Epithelial cell of proximal tubule (primary cell): ENCODE results near the gene CALU. TPM values are rescaled to one million over a fixed set of nuclear protein-coding genes. Genes with fewer than 3 reads are reported as not detected.

Source experiments
- DNase-seq: peaks from one replicate; pipeline ENCODE4 v3.0.0-alpha.2; 2011; ENCODE audit warnings: low read depth
- H3K4me3 ChIP-seq: 2 replicates; pipeline ENCODE4 v1.5.1; 2011; ENCODE audit warnings: low read depth, mild to moderate bottlenecking, low read length
- total RNA-seq: library from RNA; depleted of rRNA; stranded (reverse); fragments of >200 nt; gene quantifications from 2 replicates; pipeline ENCODE4 v1.2.3, GENCODE V29; 2015
- TF ChIP-seq, protein P1 (sequence below): conservative IDR thresholded peaks from 2 replicates; pipeline ENCODE4 v1.5.1; 2012; ENCODE audit warnings: low read depth, mild to moderate bottlenecking, low read length

The CALU gene
- total RNA-seq, 1 donor from 2014 or later: 174 TPM

- H3K4me3 ChIP-seq: no peak overlapping the region
- DNase-seq: no peak
- TF ChIP-seq, protein P1, sequence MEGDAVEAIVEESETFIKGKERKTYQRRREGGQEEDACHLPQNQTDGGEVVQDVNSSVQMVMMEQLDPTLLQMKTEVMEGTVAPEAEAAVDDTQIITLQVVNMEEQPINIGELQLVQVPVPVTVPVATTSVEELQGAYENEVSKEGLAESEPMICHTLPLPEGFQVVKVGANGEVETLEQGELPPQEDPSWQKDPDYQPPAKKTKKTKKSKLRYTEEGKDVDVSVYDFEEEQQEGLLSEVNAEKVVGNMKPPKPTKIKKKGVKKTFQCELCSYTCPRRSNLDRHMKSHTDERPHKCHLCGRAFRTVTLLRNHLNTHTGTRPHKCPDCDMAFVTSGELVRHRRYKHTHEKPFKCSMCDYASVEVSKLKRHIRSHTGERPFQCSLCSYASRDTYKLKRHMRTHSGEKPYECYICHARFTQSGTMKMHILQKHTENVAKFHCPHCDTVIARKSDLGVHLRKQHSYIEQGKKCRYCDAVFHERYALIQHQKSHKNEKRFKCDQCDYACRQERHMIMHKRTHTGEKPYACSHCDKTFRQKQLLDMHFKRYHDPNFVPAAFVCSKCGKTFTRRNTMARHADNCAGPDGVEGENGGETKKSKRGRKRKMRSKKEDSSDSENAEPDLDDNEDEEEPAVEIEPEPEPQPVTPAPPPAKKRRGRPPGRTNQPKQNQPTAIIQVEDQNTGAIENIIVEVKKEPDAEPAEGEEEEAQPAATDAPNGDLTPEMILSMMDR: no peak
Observed at GRCh38 chr7:128759242-128759641, 20.1 kb downstream of the CALU start.

DNA sequence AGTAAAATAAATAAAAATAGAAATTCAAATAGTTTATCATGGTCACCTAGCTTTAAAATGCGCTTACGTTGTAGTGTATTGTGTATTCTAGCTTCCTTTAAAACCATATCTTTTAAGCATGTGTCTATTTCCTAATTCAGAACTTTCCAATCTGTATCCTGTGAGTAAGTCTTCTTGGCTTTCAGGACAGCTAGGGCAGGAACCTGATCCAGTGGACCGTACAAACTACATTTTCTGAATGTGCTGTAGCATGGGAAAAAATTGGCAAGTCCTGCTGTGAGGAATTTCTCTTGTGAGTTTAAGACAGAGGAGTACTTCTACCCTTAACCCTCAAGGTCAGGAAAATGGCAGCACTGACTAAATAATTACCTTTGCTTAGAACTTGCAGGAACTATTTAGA is 24.4 kb downstream of the CALU start:
- TF ChIP-seq, protein P1: no peak
- H3K4me3 ChIP-seq: no peak overlapping the region
- DNase-seq: peak; percentile 93

- TF ChIP-seq, protein P1: no peak
- no peak for DNase-seq
- no peak overlapping the region for H3K4me3 ChIP-seq
Observed at GRCh38 chr7:128767475-128768110, 28.4 kb downstream of the CALU start.

DNA sequence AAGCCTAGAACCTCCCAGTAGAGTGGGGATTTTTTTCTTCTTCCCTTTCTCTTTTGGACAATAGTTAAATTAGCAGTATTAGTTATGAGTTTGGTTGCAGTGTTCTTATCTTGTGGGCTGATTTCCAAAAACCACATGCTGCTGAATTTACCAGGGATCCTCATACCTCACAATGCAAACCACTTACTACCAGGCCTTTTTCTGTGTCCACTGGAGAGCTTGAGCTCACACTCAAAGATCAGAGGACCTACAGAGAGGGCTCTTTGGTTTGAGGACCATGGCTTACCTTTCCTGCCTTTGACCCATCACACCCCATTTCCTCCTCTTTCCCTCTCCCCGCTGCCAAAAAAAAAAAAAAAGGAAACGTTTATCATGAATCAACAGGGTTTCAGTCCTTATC is 31.1 kb downstream of the CALU start:
- no peak for DNase-seq
- TF ChIP-seq, protein P1: no peak
- no peak overlapping the region for H3K4me3 ChIP-seq

DNA sequence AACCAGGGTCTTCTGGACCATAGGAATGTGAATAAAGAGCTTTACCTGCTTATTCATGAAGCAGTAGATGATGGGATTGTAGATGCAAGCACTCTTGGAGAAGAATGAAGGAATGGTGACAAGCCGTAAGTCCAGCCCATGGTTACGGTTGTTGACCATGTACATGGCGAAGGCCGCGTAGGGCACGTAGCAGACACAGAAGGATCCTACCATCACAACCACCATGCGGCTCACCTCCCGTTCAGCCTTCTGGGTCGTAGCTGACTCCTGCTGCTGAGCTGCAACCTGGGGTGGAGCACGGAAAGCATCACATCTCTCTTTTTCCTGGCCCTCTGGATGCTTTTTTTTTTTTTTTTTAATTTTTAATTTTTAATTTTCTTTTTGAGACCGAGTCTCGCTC is 34.4 kb downstream of the CALU start:
- TF ChIP-seq, protein P1: no peak
- no peak overlapping the region for H3K4me3 ChIP-seq
- DNase-seq: no peak

GRCh38 chr7:128774029-128774689 is 35.0 kb downstream of the CALU start:
- DNase-seq: no peak
- TF ChIP-seq, protein P1: no peak
- H3K4me3 ChIP-seq: no peak overlapping the region

DNA sequence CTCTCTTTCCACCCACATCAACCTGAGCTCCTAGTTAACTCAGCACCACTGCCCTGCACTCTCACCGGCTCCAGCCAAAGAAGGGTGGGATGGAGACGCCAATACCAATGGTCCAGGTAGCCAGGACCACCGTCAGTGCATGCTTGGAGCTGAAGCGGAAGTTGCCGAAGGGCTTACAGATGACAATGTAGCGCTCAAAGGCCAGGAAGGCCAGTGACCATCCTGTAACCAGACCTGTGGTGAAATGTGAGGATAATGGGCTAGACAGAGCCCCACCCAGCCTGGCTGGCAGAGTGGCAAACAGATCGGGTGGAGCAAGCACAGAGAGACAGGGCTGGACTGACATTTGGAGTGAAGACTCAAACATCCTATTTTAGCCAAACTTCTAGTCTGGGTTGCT is 35.8 kb downstream of the CALU start:
- no peak overlapping the region for H3K4me3 ChIP-seq
- DNase-seq: no peak
- TF ChIP-seq, protein P1: no peak
